HPDE6-E6E7 (cell line): ENCODE results near the gene DUSP28.
"Not testable (repeated sequence)": the region's sequence is repeated elsewhere in the genome, so short reads cannot be mapped to it uniquely, and the experiment has no call there.

ENCODE experiments used
- DNase-seq: peaks from one replicate; pipeline ENCODE4 v3.0.0; 2011; ENCODE audit warnings: missing footprints; ENCODE audit errors: extremely low spot score

Gene DUSP28, protein sequence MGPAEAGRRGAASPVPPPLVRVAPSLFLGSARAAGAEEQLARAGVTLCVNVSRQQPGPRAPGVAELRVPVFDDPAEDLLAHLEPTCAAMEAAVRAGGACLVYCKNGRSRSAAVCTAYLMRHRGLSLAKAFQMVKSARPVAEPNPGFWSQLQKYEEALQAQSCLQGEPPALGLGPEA

GRCh38 chr2:240560084-240560479, at the start of gene DUSP28:
Gene DUSP28, plus strand, starts transcription at chr2:240560357. Its CDS starts 328 bp downstream, at chr2:240560685.
- peak; percentile 80 for DNase-seq

- no peak for DNase-seq
Observed at GRCh38 chr2:240510513-240511210, 49.5 kb upstream of the DUSP28 start.

DNA sequence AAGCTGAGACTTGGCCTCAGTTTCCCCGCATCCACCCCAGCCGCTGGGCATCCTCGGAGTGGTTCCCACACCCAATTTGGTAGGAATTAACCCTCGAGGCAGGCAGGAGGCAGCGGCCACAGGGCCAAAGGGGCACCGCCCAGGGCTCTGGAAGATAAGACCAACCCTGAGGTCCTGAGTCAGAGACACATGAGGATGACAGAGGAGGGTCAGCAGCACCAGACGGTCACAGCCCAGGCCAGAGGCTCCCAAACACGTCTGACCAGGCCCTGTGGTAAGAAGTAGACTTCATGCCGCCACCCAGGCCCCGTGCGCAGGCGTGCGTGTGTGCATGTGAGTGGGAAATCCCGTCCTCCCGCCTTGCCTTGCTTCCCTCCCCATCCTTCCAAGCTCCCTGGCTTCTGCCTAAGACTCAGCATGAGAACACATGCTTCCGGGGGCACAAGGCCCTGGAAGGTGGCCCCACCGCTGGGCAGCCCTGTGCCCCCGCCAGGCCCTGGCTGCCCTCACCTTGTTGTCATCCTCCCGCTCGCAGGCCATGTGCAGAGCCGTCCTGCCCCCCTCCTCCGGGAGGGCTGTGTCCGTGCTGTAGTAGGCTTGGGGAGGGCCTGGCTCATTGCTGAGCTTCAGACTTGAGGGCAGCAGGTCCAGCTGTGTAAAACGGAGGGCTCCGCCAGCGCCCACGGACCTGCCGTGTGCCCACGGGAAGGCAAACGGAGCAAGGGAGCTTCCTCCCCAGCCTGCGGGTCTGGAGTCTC, 48.6 kb upstream of the DUSP28 start:
- DNase-seq, result no peak

GRCh38 chr2:240512109-240512485, 48.1 kb upstream of the DUSP28 start:
- DNase-seq, result no peak

DNA sequence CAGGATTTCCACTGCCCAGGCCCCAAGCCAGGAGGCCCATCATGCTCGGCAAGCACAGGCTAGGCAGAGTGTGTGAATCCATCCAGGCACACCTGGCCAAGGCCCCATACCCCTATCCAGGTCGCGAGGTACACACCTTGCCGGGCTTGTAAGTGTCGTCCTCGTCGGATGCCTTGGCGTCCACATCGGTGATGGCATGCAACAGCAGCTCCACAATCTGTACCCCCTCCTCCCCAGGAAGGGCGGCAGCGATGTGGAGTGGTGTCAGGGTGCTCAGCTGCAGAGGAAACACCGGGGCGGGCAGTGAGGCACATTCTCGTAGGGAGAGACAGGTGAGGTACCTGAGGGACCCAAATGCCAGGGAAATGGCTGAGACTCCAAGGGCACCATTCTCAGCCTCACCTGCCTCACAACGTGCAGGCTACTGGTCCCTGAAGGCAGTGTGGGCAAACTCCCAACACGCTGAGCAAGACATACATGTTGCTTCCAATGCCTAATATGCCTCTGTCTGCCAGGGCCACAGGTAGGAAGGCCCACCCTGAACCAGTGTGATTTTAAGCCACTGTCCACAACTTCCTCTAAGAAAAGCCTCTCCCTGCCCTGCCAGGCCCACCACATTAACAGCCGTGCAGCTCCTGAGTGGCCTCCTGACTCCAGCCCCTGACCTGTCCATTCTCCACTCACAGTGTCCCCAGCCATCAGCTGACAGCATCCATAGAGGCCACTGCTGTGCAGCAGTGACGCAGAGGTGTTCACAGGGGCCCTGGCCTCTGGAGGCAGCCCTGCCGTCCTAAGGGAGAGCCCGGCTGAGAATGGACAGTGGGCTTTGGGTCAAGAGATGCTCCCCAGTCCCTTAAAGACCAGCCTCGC, 47.3 kb upstream of the DUSP28 start:
- no peak for DNase-seq

- peak; percentile 84 for DNase-seq
Observed at GRCh38 chr2:240513549-240514287, 46.4 kb upstream of the DUSP28 start.

DNA sequence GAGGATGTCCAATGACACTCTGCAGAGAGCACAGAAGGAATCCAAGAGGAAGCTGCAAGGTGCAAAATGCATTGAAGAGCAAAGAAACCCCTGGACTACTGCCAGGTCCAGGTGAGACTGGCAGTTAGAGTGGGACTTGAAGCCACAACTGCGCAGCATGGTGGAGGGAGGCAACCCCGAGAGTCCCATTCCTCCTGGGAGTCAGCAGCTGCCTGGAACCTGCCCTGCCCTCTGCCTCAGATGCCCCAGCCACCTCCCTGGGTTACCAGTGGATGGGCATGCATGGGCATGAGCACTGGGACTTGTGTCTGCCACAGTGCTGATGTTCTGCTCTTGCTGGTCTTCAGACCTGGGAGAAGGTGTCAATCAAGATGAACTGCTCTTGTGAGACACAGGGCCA, 45.5 kb upstream of the DUSP28 start:
- no peak for DNase-seq

DNA sequence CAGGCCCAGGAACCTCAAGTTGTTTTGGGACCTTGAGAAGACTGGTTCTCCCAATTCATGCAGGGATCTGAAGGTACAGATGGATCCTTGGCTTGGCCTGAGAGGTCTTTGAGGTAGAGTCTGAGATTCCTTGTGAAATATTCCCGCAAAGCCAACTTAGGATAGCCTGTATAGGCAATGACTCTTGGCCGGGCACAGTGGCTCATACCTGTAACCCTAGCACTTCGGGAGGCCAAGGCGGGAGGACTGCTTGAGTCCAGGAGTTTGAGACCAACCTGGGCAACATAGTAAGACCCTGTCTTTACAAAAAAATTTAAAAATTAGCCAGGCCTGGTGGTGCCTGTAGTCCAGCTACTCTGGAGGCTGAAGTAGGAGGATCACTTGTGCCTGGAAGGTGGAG, 42.8 kb upstream of the DUSP28 start:
- DNase-seq, result no peak

GRCh38 chr2:240518981-240519380, 41.2 kb upstream of the DUSP28 start:
- no peak for DNase-seq

DNA sequence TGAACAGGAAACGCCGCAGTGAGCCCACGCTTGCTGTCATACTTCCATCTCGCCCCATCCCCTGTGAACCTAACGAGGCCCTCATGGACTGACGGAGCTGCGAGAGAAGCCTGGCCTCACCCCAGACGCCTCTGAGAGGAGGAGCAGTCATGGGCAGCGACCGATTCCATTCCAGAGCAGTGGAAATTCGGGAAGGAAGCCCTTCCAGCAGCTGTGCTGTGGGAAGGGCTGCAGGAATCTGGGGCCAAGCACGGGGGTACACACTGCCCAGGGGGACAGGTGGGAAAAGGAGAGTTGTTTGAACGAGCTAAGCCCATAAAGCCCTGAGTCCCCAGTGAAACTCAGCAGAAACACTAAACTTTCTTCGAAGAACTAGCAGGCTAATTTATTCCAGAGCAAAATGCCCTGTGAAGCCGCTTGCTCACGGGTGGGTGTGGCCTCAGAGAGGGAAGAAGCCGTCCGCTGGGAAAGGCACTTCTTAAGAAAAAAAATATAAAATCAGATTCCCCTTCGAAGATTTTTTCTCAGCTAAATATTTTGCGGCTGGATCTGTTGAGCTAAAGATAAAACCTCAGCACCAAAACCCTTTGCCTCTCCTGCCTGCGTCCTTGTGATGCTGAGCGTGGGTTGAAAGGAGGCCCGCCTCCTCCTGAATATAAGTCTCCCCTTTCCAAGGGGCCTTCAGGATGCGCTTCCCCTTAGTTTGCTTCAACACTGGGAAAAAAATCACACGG, 40.6 kb upstream of the DUSP28 start:
- no peak for DNase-seq

- DNase-seq, result no peak
Observed at GRCh38 chr2:240520130-240520973, 39.8 kb upstream of the DUSP28 start.

DNA sequence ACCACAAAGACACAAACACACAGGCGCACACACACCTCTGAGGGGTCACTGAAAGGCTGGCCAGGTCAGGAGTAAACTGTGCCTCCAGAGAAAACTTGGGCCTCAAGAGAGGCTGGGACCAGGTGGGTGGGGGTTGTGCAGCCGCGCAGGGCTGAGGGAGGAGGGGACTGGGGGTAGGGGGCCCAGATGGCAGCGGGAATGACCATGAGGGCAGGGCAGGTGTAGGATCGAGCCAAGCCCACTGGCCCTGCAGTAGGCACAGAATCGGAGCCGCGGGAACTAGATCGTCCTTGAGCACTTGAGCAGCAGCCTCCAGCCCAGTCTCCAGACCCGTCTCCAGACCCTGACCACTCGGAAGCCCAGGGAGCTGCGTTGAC, 39.2 kb upstream of the DUSP28 start:
- DNase-seq, result no peak

DNA sequence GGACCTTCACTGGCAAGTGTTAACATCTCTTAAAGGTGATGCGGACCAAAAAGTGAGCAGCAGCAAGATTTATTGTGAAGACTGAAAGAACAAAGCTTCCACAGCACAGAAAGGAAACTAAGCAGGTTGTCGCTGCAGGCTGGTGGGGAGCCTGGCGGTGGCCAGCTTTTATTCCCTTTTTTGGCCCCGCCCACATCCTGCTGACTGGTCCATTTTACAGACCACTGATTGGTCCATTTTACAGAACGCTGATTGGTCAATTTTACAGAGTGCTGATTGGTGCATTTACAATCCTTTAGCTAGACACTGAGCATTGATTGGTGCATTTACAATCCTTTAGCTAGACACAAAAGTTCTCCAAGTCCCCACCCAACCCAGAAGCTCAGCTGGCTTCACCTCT, 38.3 kb upstream of the DUSP28 start:
- not testable (repeated sequence) for DNase-seq

- DNase-seq, result no peak
Observed at GRCh38 chr2:240522406-240522805, 37.8 kb upstream of the DUSP28 start.

GRCh38 chr2:240523451-240524281, 36.5 kb upstream of the DUSP28 start:
- DNase-seq, result no peak

GRCh38 chr2:240524963-240525718, 35.0 kb upstream of the DUSP28 start:
- DNase-seq, result no peak

GRCh38 chr2:240525802-240526201, 34.4 kb upstream of the DUSP28 start:
- DNase-seq, result no peak

- DNase-seq, result no peak
Observed at GRCh38 chr2:240526521-240526920, 33.6 kb upstream of the DUSP28 start.
